IgD-negative memory B cell (primary cell): Measurements from ENCODE around the gene ODF4. TPM values are rescaled to one million over a fixed set of nuclear protein-coding genes. Genes with fewer than 3 reads are reported as not detected.
"Not testable (repeated sequence)": the region's sequence is repeated elsewhere in the genome, so short reads cannot be mapped to it uniquely, and the experiment has no call there.

ENCODE experiments used
- H3K27ac Mint-ChIP-seq, 3 donors: one replicate each; pipeline ENCODE4 v1.8.0; 2020 to 2022; ENCODE audit warnings: mild to moderate bottlenecking in 3 of 3, mixed read lengths in 3 of 3, moderate library complexity in 1 of 3
- H3K27me3 Mint-ChIP-seq: one replicate; pipeline ENCODE4 v1.8.0; 2021; ENCODE audit warnings: mixed read lengths
- H3K36me3 Mint-ChIP-seq: one replicate; pipeline ENCODE4 v1.8.0; 2020; ENCODE audit warnings: mild to moderate bottlenecking, mixed read lengths
- H3K4me1 Mint-ChIP-seq, 3 donors: one replicate each; pipeline ENCODE4 v1.8.0; 2020 to 2022; ENCODE audit warnings: mixed read lengths in 3 of 3, mild to moderate bottlenecking in 1 of 3
- H3K4me3 Mint-ChIP-seq, 4 donors: one replicate each; pipeline ENCODE4 v1.8.0; 2020 to 2022; ENCODE audit warnings: mild to moderate bottlenecking in 4 of 4, mixed read lengths in 4 of 4, moderate library complexity in 3 of 4
- H3K9me3 Mint-ChIP-seq, 3 donors: one replicate each; pipeline ENCODE4 v1.8.0; 2020 to 2021; ENCODE audit warnings: mixed read lengths in 3 of 3, mild to moderate bottlenecking in 1 of 3
- polyA plus RNA-seq: library from polyadenylated mRNA; unstranded; fragments of 300-500 nt; fragmentation: Illumina TruSeq; gene quantifications from one replicate; pipeline ENCODE4 v1.2.3, GENCODE V29; 2021

The ODF4 gene
- polyA plus RNA-seq, 1 donor from 2014 or later: not detected

DNA sequence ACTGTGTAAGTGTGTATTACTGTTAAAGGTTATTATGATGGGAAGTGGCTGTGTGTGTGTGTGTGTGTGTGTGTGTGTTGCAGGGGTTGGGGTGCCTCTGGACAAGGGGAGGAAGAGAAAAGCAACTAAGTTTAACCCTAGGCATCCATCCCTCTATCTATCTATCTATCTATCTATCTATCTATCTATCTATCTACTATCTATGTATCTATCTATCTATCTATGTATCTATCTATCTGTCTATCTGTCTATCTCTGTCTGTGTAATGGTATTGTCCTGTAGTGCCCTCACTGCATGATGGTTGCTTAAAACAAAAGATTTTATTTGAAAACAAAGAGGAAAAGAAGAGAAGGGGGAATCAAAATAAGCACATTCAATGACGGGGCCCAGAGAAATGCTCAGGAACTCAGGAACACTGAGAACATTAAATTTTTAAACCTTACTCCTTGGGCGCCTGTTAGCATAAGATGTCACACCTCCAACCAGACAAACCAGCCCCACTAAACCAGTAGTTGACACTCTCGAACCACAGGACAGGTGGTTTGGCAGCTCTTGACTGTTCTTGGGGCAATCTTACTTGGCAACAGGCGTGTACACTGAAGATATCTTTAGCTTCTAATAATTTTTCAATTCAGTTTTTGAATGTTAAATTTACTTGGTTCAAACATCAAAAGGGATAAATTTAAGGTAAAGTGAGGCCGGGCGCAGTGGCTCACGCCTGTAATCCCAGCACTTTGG is 48.4 kb downstream of the ODF4 start:
- Mint-ChIP-seq H3K27me3 (no peaks in the 10 kb centered on the region), H3K4me3 (peak overlapping the region in 1 of 4 donors; percentile 53), H3K36me3 (peaks cover under 1% of the 10 kb centered on the region), H3K9me3 (no peaks in the 10 kb centered on the region), H3K27ac (no peak overlapping the region), H3K4me1 (peaks cover 2 to 12% (median 10%) of the 10 kb centered on the region in 3 donors)

- Mint-ChIP-seq H3K4me3 (no peak overlapping the region), H3K36me3 (no peaks in the 10 kb centered on the region), H3K27me3 (peaks cover 2% of the 10 kb centered on the region), H3K27ac (no peak overlapping the region), H3K9me3 (peaks cover 0 to 2% (median 0%) of the 10 kb centered on the region in 3 donors), H3K4me1 (peaks cover 4 to 8% (median 6%) of the 10 kb centered on the region in 3 donors)
Observed at GRCh38 chr17:8391711-8392110, 52.1 kb downstream of the ODF4 start.

- Mint-ChIP-seq H3K36me3 (no peaks in the 10 kb centered on the region), H3K4me3 (no peak overlapping the region), H3K4me1 (peaks cover 4 to 8% (median 6%) of the 10 kb centered on the region in 3 donors), H3K27me3 (peaks cover 2% of the 10 kb centered on the region), H3K9me3 (peaks cover 0 to 2% (median 0%) of the 10 kb centered on the region in 3 donors), H3K27ac (no peak overlapping the region)
Observed at GRCh38 chr17:8392274-8392673, 52.6 kb downstream of the ODF4 start.

DNA sequence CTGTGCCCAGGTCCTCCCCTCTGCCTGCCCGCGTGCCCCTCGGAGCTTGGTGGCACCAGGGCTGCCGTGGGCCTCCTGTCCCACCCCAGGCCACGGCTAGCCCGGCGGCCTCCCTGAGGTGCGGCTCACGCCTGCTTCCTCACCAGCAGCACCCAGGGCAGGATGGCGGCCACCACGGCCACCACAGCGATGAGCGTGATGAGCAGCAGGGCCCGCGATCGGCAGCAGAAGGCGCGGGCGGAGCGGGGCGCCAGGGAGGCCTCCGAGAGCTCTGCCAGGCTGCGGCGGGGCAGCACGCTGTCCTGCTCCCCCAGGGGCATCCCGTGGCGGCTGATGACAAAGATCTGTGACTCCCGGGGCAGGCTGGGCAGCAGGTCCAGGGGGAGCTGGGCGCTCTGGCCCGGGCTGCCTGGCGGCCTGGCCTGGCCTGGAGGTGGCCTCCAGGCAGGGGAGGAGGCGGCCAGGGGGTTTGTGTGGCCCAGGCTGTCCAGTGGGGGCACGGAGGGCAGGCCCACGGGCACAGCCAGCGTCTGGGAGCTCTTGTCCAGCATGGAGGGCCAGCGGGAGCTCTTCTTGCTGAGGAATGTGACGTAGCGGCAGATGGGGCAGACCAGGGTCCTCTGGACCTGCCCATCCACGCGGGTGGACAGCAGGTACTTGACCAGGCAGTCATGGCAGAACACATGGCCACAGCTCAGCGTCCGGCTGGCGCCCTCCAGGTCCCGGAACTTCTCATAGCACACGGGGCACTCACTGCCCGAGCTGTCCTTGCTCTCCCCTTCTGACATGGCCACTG is 53.2 kb downstream of the ODF4 start:
- peaks cover 2% of the 10 kb centered on the region for H3K27me3 Mint-ChIP-seq
- peaks cover 0 to 2% (median 0%) of the 10 kb centered on the region in 3 donors for H3K9me3 Mint-ChIP-seq
- no peak overlapping the region for H3K27ac Mint-ChIP-seq
- H3K4me1 Mint-ChIP-seq: peaks cover 4 to 8% (median 6%) of the 10 kb centered on the region in 3 donors
- no peak overlapping the region for H3K4me3 Mint-ChIP-seq
- H3K36me3 Mint-ChIP-seq: no peaks in the 10 kb centered on the region

- Mint-ChIP-seq H3K4me1 (peaks cover 4 to 8% (median 6%) of the 10 kb centered on the region in 3 donors), H3K4me3 (peak overlapping the region in 1 of 4 donors; percentile 79), H3K27ac (peak overlapping the region in 1 of 3 donors; percentile 25), H3K36me3 (no peaks in the 10 kb centered on the region), H3K9me3 (peaks cover 0 to 2% (median 0%) of the 10 kb centered on the region in 3 donors), H3K27me3 (peaks cover 5% of the 10 kb centered on the region)
Observed at GRCh38 chr17:8393470-8394231, 54.0 kb downstream of the ODF4 start.

DNA sequence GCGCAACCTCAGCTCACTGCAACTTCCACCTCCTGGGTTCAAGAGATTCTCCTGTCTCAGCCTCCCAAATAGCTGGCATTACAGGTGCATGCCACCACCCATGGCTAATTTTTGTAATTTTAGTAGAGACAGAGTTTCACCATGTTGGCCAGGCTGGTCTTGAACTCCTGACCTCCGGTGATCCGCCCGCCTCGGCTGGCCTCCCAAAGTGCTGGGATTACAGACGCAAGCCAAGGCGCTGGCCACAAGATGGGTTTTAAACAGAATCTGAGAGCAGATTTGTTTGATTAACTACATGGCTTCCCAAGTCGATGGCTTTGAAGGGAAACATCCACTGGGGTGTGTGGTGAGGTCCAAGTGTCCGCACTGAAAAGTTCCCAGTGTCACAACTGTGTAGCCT is 54.9 kb downstream of the ODF4 start:
- not testable (repeated sequence) for H3K4me1 Mint-ChIP-seq, H3K9me3 Mint-ChIP-seq, H3K4me3 Mint-ChIP-seq, H3K27ac Mint-ChIP-seq, H3K36me3 Mint-ChIP-seq
- peaks cover 11% of the 10 kb centered on the region for H3K27me3 Mint-ChIP-seq

Other genes with a start within 250 kb of the ODF4 start
- gene ALOXE3, start 221.3 kb upstream of the ODF4 start, polyA plus RNA-seq: not detected
- not detected for gene HES7, start 215.7 kb upstream of the ODF4 start, polyA plus RNA-seq
- 12.6 TPM for gene PER1, start 187.4 kb upstream of the ODF4 start, polyA plus RNA-seq
- 83.7 TPM for gene VAMP2, start 176.9 kb upstream of the ODF4 start, polyA plus RNA-seq
- 35.2 TPM for gene TMEM107, start 163.5 kb upstream of the ODF4 start, polyA plus RNA-seq
- 30.0 TPM for gene BORCS6, start 149.7 kb upstream of the ODF4 start, polyA plus RNA-seq
- 0.34 TPM for gene AURKB, start 129.3 kb upstream of the ODF4 start, polyA plus RNA-seq
- gene CTC1, start 91.8 kb upstream of the ODF4 start, polyA plus RNA-seq: 35.1 TPM
- gene PFAS, start 90.6 kb upstream of the ODF4 start, polyA plus RNA-seq: 15.5 TPM
- 67.4 TPM for gene RANGRF, start 51.2 kb upstream of the ODF4 start, polyA plus RNA-seq
- gene SLC25A35, start 44.4 kb upstream of the ODF4 start, polyA plus RNA-seq: 1.7 TPM
- not detected for gene ARHGEF15, start 29.6 kb upstream of the ODF4 start, polyA plus RNA-seq
- 1,664 TPM for gene RPL26, start 43.4 kb downstream of the ODF4 start, polyA plus RNA-seq
- gene RNF222, start 58.0 kb downstream of the ODF4 start, polyA plus RNA-seq: 0.08 TPM
- gene NDEL1, start 96.0 kb downstream of the ODF4 start, polyA plus RNA-seq: 52.3 TPM